Ishikawa (cell line): ENCODE results near the gene IER5.

Experiments
- CEBPB ChIP-seq: IDR thresholded peaks from 2 replicates; pipeline ENCODE4 v1.6.1; 2012
- CREB1 ChIP-seq: IDR thresholded peaks from 2 replicates; pipeline ENCODE4 v1.6.1; 2012; ENCODE audit warnings: low read depth
- EGR1 ChIP-seq: IDR thresholded peaks from 2 replicates; pipeline ENCODE4 v1.6.1; 2012
- EP300 ChIP-seq: IDR thresholded peaks from 2 replicates; pipeline ENCODE4 v1.6.1; 2012; ENCODE audit warnings: borderline replicate concordance
- FOXM1 ChIP-seq: IDR thresholded peaks from 2 replicates; pipeline ENCODE4 v1.6.1; 2012; ENCODE audit warnings: low read depth, borderline replicate concordance
- RAD21 ChIP-seq: IDR thresholded peaks from 2 replicates; pipeline ENCODE4 v1.6.1; 2012; ENCODE audit warnings: low read depth
- TEAD4 ChIP-seq: IDR thresholded peaks from 2 replicates; pipeline ENCODE4 v1.6.1; 2012
- YY1 ChIP-seq: IDR thresholded peaks from 2 replicates; pipeline ENCODE4 v1.6.1; 2012; ENCODE audit warnings: low read depth
- ZBTB7A ChIP-seq: IDR thresholded peaks from 2 replicates; pipeline ENCODE4 v1.6.1; 2012; ENCODE audit warnings: low read depth
- TF ChIP-seq, protein P1 (sequence below): IDR thresholded peaks from 2 replicates; pipeline ENCODE4 v1.6.1; 2012
- TF ChIP-seq, protein P2 (sequence below): IDR thresholded peaks from 2 replicates; pipeline ENCODE4 v1.6.1; 2012; ENCODE audit warnings: low read depth, mild to moderate bottlenecking

DNA sequence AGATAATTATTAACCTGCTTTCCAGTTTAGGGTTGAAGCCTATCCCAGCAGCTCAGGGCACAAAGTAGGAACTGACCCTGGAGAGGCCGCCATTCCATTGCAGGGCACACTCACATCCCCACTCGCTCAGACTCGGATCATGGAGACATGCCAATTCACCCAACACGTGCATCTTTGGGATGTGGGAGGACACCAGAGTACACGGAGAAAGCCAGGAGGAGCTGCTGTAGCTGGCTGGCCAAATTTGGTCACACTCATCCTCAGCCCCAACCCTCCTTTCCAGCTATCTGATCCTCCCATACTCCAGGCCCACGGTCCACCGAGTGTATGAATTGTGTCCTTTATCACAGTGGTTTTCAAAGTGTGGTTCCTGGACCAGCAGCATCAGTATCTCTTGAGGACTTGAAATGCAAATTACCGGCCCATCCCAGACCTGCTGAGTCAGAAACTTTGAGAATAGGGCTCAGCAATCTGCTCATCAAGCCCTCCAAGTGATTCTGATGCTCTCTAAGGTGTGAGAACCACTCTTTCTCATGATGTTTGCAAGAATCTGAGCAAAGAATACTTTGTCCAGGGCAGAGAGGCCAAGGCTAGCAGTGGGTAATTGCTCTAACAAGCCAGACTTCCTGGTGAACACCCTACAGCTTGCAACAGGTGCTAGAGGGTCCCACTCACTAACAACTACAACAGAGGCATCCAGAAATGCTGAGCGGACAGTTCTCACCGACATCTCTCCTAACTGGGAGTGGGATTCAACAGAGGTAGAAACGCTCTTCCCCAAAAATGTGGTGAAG lies 26.3 kb downstream of the IER5 start:
- TF ChIP-seq ZBTB7A = no peak
- TF ChIP-seq EP300 = no peak
- TF ChIP-seq YY1 = no peak
- no peak for TF ChIP-seq RAD21
- no peak for TF ChIP-seq FOXM1
- no peak for TF ChIP-seq CREB1
- TF ChIP-seq, protein P1, sequence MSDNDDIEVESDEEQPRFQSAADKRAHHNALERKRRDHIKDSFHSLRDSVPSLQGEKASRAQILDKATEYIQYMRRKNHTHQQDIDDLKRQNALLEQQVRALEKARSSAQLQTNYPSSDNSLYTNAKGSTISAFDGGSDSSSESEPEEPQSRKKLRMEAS = no peak
- no peak for TF ChIP-seq EGR1
- TF ChIP-seq, protein P2, sequence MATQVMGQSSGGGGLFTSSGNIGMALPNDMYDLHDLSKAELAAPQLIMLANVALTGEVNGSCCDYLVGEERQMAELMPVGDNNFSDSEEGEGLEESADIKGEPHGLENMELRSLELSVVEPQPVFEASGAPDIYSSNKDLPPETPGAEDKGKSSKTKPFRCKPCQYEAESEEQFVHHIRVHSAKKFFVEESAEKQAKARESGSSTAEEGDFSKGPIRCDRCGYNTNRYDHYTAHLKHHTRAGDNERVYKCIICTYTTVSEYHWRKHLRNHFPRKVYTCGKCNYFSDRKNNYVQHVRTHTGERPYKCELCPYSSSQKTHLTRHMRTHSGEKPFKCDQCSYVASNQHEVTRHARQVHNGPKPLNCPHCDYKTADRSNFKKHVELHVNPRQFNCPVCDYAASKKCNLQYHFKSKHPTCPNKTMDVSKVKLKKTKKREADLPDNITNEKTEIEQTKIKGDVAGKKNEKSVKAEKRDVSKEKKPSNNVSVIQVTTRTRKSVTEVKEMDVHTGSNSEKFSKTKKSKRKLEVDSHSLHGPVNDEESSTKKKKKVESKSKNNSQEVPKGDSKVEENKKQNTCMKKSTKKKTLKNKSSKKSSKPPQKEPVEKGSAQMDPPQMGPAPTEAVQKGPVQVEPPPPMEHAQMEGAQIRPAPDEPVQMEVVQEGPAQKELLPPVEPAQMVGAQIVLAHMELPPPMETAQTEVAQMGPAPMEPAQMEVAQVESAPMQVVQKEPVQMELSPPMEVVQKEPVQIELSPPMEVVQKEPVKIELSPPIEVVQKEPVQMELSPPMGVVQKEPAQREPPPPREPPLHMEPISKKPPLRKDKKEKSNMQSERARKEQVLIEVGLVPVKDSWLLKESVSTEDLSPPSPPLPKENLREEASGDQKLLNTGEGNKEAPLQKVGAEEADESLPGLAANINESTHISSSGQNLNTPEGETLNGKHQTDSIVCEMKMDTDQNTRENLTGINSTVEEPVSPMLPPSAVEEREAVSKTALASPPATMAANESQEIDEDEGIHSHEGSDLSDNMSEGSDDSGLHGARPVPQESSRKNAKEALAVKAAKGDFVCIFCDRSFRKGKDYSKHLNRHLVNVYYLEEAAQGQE = no peak
- TF ChIP-seq CEBPB = no peak
- no peak for TF ChIP-seq TEAD4
